ENCODE measurements around the gene CDH2. TPM values are rescaled to one million over a fixed set of nuclear protein-coding genes. Genes with fewer than 3 reads are reported as not detected.

CDH2 gene
- total and polyA plus RNA-seq, 7 donors = 0.04 to 4.8 (median 0.52) TPM

DNA sequence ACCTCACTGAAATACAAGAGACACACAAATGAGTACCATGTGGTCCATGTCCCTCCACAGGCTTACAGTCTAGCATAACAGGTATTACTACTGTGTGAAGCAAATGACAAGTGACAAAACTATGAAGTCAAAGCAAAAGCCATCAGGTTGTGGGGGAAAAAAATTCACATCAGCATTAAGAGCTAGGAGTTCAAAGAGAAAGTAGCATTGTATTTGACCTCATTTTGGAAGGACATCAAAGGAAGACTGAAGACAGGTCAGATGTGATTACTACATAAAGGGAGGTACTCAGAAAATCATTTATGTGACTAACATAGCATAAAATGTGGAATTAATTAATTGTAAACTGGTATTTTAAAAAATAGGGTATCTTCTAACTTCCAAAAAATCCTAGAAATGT lies 224.2 kb downstream of the CDH2 start:
- DNase-seq = no peak
- TF ChIP-seq, protein P1, sequence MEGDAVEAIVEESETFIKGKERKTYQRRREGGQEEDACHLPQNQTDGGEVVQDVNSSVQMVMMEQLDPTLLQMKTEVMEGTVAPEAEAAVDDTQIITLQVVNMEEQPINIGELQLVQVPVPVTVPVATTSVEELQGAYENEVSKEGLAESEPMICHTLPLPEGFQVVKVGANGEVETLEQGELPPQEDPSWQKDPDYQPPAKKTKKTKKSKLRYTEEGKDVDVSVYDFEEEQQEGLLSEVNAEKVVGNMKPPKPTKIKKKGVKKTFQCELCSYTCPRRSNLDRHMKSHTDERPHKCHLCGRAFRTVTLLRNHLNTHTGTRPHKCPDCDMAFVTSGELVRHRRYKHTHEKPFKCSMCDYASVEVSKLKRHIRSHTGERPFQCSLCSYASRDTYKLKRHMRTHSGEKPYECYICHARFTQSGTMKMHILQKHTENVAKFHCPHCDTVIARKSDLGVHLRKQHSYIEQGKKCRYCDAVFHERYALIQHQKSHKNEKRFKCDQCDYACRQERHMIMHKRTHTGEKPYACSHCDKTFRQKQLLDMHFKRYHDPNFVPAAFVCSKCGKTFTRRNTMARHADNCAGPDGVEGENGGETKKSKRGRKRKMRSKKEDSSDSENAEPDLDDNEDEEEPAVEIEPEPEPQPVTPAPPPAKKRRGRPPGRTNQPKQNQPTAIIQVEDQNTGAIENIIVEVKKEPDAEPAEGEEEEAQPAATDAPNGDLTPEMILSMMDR (IDR thresholded peaks at IDR 0.05) = no peak
- Histone ChIP-seq H3K36me3 (ENCODE audit: insufficient read depth in 1 of 2, low read depth in 1 of 2) (no peaks in the 10 kb centered on the region), H3K4me1 (no peaks in the 10 kb centered on the region), H3K4me3 (no peak overlapping the region), H3K9me3 (no peaks in the 10 kb centered on the region), H3K27me3 (ENCODE audit: insufficient read depth in 3 of 3, low read length in 2 of 3) (peaks cover 0 to 2% (median 0%) of the 10 kb centered on the region in 3 donors), H3K27ac (no peak overlapping the region)
- ATAC-seq = no peak
- intact Hi-C loops (cut with DNase I) = no loop called here

DNA sequence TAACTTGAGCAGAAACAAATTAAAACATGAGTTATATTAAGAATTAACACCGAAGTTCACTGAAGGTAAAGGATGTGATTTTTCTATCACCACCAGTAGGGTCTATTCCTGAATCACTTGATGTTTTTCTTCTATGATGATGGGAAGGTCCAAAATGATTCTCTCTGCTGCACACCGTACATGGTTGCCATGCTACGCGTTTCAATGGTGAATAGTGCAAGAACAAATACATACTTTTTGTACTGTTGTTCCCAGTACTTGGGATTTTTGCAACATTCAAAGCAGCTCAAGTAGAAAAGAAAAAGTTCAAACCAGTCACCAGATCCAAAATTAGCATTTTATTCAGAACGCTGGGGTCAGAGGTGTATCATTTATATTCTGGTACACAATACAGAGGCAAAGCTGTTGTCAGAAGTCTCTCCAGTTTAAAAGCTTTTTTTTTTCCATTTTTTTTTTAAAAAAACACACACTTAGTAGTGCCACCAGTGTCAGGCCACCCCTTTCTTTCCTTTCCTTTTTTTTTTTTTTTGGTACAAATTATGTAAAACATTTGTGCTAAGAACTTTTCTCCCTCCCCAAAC lies 226.2 kb downstream of the CDH2 start:
- Histone ChIP-seq H3K27me3 (ENCODE audit: insufficient read depth in 3 of 3, low read length in 2 of 3) (no peaks in the 10 kb centered on the region), H3K9me3 (no peaks in the 10 kb centered on the region), H3K27ac (no peak overlapping the region), H3K4me3 (no peak overlapping the region), H3K36me3 (ENCODE audit: insufficient read depth in 1 of 2, low read depth in 1 of 2) (no peaks in the 10 kb centered on the region), H3K4me1 (no peaks in the 10 kb centered on the region)
- DNase-seq (no peak), ATAC-seq (no peak)
- intact Hi-C loops (cut with DNase I) = no loop called here
- TF ChIP-seq, protein P1 (IDR thresholded peaks at IDR 0.05) = no peak
- 89 to 93% (median 93%) methylated on average over 5 of the region's 5 CpGs for WGBS, 3 donors

DNA sequence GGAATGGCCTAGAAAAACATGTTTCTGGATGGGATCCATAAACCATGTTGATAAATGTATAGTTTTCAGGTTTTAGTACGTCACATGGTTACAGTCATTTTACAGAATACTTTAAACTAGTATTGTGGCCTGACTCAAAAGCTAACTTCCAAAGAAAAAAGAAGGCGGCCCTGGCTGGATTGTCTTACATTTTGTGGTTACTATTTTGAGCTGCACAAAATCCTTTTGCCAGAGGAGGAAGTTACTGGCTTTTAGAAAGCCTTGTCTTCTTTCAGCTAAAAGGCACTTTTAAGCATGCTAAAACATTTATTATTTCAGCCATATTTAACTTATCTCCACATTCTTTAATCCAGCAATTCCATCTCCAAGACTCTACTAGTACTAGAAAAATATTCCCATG lies 227.9 kb downstream of the CDH2 start:
- TF ChIP-seq, protein P1 (IDR thresholded peaks at IDR 0.05) = no peak
- 63 to 76% (median 63%) methylated on average over 2 of the region's 2 CpGs for WGBS, 3 donors
- no peak for ATAC-seq

DNA sequence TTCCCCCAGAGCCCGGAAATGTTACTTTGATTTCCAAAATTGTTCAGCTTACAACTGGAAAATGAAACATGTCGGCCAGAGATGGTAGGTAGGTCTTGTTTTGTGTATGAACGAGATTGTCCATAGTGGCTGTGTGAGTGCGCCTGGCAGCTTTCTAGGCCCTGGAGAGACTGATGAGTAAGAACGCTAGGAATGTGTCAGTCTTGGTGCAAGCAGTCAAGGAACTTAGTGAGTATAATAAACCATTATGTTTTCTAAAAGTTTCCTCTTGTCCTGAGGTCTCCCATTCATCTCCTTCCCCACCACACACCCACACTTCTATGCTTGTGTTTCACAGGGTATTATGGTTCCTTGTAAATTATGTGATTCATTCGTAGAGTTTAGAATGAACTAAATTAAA lies 234.2 kb downstream of the CDH2 start:
- DNase-seq (no peak), ATAC-seq (no peak)
- Histone ChIP-seq H3K27ac (no peak overlapping the region), H3K27me3 (ENCODE audit: insufficient read depth in 3 of 3, low read length in 2 of 3) (no peaks in the 10 kb centered on the region), H3K4me3 (no peak overlapping the region), H3K4me1 (no peaks in the 10 kb centered on the region), H3K9me3 (no peaks in the 10 kb centered on the region), H3K36me3 (ENCODE audit: insufficient read depth in 1 of 2, low read depth in 1 of 2) (no peaks in the 10 kb centered on the region)
- WGBS, 3 donors = 80 to 88% (median 87%) methylated on average over 6 of the region's 6 CpGs
- TF ChIP-seq, protein P1 (IDR thresholded peaks at IDR 0.05) = no peak
- intact Hi-C loops (cut with DNase I) = no loop called here

More for the DNA sequence above, 227.9 kb downstream of the CDH2 start:
- Histone ChIP-seq H3K27ac (no peak overlapping the region), H3K36me3 (ENCODE audit: insufficient read depth in 1 of 2, low read depth in 1 of 2) (no peaks in the 10 kb centered on the region), H3K9me3 (no peaks in the 10 kb centered on the region), H3K4me1 (no peaks in the 10 kb centered on the region), H3K27me3 (ENCODE audit: insufficient read depth in 3 of 3, low read length in 2 of 3) (no peaks in the 10 kb centered on the region), H3K4me3 (no peak overlapping the region)
- DNase-seq = no peak
- intact Hi-C loops (cut with DNase I) = no loop called here

DNA sequence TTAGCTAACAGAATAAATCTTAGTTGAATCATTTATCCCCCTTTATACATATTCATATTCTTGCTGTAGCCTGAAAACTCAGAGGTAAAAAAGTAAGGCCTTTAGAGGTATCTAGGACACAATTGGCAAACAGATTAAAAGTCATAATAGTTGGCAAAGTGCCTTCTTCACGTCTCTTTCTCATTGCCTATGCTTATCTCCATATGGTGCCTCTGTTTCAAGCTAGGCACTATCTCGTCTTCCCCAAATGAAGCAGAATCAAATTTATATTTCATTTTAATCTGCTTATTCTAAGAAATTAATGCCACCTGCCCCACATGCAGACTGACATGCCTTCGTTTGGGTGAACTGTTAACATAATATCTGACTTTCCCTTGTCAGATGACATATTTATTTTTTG lies 245.4 kb downstream of the CDH2 start:
- DNase-seq (no peak), ATAC-seq (no peak)
- Histone ChIP-seq H3K9me3 (no peaks in the 10 kb centered on the region), H3K4me3 (no peak overlapping the region), H3K27ac (no peak overlapping the region), H3K36me3 (ENCODE audit: insufficient read depth in 1 of 2, low read depth in 1 of 2) (no peaks in the 10 kb centered on the region), H3K4me1 (no peaks in the 10 kb centered on the region), H3K27me3 (ENCODE audit: insufficient read depth in 3 of 3, low read length in 2 of 3) (no peaks in the 10 kb centered on the region)
- WGBS, 3 donors = 44 to 49% (median 46%) methylated on average over 3 of the region's 3 CpGs
- intact Hi-C loops (cut with DNase I) = no loop called here
- TF ChIP-seq, protein P1 (IDR thresholded peaks at IDR 0.05) = no peak
